ENCODE measurements around the gene CEP152.
"Not testable (repeated sequence)": the region's sequence is repeated elsewhere in the genome, so short reads cannot be mapped to it uniquely, and the experiment has no call there.

Gene CEP152

DNA sequence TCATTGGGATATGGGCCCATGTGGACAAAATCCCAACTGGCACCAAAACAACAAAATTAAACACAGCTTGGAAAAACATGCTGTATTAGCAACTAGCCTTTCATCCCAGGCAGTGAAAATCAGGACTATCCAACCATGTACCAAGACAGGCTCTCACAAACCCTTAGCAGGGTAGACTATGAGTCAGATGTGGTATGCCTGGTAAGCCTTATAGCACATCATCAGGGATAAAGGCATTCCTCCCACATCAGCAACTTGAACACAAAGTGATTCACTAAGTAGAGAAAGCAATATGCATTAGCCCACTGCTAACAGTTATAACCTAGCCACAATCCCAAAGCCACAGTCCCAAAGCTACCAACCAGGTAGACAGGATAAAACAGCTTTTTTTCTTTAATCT, 8.0 kb downstream of the CEP152 start:
- no peak for DNase-seq

DNA sequence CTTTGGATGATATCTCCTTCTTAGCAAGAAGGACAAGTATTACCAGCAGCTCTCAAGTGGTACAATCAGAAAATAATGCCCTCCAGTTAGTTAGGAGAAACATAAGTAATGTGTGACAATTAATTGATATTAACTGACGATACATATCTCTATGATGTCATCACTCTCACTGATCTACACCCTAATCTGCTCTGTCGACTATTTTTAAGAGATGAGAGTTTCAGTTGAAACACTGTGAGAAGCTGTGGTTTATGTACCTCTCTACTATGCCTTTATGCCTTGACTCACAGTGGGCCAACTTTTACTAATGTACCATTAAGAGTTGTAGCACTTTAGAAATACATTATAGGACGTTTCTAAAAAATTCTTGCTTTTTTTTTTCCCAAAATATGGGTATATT, 8.6 kb downstream of the CEP152 start:
- no peak for DNase-seq

DNA sequence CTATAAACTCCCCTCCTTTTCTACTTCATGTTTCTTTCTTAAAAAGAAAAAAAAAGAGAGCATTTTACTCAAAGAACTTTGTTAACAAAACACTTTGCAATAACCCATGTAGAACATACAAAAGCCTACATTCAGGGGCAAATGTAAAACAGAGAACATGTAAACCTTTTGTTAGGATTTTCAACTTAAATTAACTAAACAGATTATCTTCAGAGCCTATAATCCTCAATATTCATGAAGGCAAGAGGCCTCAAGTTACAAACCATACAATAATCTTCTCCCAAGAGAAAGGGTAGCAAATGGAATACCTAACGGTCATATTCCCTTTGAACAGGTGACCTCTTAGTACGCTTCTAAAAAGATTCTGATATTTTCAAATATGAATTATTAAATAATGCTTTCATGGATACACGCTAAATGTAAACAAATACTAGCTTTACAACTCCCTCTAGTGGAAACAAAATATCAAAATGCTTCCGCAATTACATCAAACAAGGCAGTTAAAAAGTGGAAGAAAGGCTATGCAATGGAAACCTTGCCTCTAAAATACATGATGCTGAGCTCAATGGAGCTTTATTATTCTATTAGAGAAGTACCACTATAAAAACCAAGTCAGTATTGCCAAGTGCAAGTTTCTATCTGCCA, 9.9 kb downstream of the CEP152 start:
- peak in 1 of 2 experiments; percentile 14 for DNase-seq

DNA sequence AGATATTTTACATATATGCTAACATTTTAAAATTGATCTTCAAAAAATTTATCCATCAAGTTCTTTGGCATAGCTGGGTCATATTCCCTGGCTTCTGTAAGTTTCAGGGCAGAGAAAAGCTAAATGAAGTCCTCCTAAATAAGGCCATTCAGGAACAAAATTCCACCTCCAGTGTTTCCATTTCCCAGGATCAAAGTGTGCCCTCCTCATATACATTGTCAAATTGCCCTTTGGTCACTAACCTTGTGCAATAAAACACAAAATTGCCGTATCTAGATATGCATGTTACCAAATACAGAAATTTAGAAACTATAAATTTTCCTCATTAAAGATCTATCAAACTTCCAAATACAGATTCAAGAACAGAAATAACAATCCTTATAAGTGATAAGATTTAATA, 10.6 kb downstream of the CEP152 start:
- no peak for DNase-seq

DNA sequence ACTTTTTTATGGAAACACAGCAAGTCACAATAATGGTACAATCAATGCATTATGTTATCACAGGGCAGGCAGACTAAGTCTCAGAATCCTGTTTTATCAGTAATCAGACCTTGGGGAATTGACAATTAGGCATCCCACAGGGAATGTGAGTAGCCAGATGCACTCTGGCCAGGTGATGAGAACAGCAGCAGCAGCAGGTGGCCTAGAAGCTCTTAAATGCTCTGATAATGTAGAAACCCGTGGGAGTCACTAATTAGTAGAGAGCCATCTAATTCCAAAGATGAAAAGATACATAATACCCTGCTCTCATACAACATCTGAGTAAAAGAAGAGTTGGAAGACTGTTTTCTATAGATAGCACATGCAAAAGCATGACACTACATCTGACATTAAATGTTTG, 12.6 kb downstream of the CEP152 start:
- DNase-seq, result no peak

DNA sequence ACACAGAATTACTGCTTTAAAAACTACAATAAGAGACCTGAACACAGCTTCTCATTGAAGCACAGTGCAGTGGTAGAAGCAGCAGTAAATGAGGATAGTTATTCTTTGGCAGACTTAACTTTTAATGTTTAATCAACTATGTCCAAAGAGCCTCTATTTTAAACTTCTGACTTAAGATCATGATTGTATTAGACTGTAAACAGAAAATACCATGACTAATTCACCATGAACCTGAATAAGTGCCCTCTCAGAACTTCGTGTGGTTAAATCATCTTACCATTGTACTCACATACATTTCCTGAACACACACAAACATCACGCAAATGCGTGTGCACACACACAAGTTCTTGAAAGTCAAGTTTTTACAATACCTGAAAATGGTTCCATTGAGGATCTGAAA, 13.9 kb downstream of the CEP152 start:
- no peak for DNase-seq

DNA sequence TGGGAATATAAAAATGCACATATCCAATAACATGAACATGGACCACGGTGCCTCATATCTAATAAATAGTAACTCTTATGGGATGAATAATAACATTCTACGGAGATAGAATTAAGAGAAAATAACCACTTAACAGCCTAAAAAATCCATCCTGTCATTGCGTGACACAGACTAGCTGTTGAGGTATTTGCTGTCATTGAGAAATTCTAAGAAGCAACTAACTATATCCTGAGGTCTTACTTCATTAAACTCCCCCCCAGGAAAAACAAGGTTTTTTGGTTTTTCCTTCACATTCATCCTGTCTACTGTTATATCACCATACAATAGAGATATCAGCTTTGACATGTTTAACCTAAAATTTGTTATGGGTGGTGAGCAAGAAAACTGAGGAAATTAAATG, 14.3 kb downstream of the CEP152 start:
- no peak for DNase-seq

DNA sequence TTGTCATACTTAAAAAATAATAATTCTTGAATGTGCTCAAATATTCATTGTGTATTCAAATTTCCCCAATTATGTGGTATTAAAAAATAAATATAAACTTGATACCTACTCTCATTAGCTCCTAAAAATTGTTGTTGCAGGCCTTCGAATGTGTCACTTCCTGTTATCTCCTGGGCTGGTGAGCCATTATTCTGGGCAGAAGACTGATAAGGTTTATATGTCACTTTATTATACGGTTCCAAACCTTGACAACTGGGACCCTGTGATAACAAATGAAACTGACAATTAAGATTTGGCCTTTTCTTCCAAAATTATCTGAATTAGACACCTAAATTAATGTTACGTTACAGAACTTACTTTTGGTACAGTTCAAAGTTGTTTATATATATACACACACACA, 15.0 kb downstream of the CEP152 start:
- no peak for DNase-seq

DNA sequence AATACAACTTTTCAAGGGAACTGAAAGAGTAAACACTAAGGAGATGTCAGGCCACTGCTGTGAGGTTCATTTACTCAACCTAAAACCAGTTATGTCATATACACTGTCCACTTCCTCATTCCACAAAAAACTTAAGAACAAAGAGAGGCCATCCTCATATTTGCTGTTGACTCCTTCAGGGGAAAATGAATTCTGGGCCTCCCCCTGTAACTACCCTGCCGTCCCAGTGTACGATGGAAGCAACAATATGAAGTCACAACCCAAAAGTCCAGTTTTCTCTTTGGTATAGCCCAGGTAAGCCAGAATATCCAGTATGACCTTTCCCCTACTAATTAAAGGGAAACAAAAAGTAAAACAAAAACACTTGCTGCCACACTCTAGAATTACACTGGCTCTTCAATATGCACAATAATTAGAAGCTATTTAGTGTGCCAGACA, 16.2 kb downstream of the CEP152 start:
- DNase-seq, result no peak

DNA sequence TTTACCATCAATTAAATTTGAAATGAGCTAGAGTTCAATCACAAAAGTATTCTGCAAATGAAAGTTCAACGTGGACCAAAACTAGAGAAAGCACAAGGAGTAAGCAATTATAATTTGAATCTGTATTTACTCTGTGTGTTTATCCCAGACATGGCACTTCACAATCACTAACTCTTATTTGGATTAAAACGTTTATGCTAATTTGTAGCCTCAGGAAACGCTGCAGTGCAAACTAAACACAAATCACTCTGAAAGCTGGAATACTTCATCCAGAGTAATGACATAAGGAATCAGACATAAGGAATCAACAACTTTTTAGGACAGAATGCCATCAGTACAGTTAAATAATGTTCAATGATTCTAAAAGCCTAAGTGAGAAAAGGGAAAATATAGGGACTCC, 18.5 kb downstream of the CEP152 start:
- DNase-seq, result no peak

DNA sequence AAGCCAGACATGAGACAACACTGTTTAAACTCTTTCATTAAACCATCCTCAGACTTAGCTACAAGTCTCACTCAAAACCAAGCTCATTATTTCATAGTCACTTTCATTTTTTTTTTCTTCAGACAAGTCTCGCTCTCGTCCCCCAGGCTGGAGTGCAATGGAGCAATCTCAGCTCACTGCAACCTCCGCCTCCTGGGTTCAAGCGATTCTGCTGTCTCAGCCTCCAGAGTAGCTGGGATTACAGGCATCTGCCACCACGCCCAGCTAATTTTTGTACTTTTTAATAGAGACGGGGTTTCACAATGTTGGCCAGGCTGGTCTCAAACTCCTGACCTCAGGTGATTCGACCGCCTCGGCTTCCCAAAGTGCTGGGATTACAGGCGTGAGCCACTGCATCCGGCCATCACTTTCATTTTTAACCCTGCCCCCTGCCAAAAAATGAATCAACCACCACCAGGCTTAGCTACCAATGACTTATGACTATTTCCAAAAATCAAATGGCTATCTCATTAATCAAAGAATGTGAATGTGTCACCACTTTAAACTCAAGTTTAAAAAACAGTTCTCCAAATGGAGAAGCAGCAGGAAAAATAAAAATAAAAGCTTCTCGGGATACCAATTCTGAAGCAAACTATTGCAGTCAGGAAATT, 20.3 kb downstream of the CEP152 start:
- not testable (repeated sequence) for DNase-seq

DNA sequence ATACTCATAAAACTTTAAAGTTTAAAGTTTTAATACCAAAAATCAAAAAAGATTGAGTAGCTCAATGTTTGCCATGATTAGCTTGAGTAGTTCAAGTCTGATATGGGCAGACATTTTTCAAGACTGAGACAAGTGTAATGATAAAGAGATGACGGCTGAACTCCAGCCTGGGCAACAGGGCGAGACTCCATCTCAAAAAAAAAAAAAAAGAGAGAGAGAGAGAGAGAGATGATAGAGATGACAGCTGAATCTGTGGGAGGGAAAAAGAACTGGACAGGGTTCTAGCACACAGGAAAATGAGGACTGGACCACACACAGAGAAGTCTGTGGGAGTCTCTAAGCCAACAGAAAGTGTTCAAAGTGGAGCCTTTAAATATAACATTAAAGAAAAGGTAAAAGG, 25.2 kb downstream of the CEP152 start:
- DNase-seq, result no peak

DNA sequence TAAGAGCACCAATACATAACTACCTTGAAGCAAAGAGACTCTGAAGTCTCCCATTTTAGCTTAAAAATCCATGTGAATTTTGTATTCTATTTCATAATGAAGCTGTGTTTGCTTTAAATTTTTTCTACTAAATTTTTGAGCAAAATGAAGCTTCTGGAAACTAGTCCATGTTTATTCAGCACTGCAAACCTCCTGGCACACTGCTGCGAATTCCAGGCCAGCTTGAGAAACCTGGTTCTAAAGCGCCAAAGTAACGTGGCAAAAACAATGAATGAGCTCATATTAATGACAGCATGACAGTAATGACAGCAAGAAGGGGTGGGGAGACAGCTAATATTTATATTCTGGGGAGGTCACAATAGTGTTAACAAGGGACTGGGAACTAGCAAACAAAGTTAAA, 25.7 kb downstream of the CEP152 start:
- no peak for DNase-seq

DNA sequence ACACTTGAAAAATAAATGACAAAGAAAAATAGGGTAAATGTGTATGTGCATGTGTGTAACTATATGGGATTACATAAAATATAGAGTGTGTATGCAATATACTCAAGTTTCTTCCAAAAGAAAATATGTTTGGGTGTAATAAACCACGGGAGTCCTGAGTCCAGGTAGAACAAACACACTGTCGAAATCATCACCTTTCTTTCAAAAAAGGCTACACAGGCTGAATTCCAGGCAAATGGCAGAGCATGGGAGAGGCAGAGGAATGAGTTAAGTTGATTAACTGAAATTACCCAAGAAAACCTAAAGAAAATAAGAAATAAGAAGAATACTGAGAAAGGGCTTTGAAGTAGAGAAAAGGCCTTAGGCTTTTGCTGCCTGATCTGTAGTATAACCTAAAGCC, 26.1 kb downstream of the CEP152 start:
- DNase-seq, result no peak

DNA sequence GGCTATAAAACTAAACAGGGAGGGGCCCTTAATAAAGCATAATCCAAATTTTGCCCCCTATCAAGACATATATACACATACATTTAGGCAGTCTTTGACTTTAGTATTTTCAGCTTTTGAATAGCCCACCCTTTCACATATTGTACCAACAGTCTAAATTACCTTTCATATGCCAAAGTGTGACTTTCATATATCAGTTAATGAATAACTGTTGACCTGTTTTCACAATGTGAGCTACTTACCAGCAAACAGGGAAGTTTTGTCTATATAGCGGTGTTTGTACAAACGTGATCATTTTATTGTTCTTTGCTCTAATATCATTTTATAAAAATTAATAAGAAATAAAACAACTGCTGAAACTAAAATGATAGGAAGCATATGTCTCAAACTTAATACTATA, 28.0 kb downstream of the CEP152 start:
- no peak for DNase-seq

DNA sequence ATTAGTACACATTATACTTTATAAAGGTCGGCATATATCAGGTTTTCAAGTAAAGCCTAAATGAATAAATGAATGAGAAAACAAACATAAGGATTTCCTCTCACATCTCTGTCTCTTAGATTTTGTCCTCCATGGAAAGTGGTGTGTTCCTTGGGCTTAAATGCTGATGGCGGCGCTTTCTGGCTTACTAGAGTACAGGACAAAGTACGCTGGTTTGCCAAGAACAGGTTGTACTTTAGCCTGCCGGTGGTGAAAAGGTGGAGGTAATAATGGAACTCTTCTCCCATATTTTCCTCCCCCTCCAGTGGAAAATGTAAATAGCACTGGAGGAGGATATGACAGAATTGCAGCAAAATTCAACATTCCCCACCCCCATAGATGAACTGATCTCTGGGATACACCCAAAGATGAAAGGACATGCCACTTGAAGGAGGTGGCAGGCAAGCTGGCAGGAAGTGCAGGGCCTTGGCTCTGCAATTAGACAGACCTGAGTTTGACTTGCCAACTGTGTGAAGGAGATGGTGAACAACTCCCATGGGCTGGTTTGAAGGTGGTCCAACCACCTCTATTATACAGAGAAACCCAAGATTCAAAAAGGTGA, 29.3 kb downstream of the CEP152 start:
- DNase-seq, result no peak

DNA sequence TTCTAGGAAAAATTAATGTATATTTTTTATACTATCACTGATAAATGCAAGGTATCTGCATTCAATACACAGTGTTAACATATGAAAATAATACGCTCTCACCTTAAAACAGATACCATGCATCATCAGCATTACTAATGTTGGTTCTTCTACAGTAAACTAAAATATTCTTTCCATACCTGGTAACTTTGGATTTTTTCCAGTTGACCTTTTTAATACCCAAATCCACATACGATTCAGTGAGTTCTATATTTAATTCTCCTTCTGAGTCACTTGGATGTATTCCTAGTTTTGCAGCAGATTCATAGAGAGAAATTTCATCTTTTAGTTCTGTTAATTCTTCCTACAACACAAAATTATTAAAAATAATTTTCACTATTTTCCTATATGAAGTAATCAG, 29.9 kb downstream of the CEP152 start:
- DNase-seq, result no peak

DNA sequence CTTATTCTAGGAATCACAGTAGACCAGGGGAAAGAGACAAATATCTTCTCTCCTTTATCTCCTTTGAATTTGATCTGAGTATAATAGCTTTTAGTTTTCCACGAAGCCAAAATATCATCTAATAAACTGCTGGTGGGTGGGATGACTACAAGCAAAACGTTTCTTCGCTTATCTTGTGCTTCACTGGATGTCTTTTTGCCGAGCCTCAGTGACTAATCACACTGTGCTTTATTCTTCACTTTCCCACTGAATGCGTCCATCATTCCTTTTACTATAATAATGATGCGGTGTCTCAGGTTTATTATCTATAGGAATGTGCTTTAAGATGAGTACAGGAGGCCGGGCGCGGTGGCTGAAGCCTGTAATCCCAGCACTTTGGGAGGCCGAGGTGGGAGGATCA, 32.5 kb downstream of the CEP152 start:
- no peak for DNase-seq

DNA sequence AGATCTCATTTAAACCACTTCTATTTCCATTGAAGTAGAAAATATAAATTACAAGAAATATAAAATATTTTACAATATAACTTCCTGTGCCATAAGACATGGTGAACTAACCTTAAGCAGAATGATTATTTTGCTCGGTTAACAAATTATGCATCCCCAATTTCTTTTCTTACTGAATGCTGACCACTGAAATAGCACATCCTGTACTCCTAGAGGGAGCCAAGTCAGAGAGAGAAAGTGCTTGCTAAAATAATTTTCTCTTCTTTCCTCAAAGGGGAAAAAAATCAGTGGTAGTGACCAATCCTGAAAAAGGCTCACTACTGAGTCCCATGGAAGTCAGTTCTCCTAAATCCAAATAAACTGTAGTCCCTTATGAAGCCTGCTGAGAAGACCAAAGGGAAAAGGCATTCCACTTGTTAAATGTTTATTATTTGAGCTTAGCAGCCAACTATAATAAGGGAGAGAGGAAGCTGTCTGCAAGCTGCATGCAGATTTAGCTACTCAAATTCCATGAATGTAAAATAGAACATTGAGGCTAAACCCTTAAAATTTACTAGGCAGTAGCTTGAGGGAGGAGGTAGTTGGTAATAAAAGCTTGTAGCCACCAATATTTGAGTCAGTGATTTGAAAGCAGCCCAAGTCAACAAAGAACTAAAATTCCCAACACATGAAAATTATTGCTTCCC, 33.1 kb downstream of the CEP152 start:
- DNase-seq, result no peak

DNA sequence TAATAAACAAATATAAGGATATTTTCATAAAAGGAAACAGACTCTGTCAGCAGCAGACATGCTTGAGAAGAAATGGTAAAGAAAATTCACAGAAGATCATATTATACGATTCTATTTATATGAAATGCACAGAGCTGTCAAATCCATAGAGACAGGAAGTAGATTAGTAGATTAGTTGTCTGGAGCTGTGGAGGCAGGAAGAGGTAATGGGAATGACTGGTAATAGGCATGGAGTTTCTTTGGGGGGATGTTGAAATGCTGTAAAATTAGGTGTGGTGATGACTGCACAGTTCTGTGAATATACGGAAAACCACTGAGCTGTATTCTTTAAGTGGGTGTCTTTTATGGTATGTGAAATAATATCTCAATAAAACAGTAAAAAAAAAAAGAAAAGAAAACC, 35.3 kb downstream of the CEP152 start:
- no peak for DNase-seq

DNA sequence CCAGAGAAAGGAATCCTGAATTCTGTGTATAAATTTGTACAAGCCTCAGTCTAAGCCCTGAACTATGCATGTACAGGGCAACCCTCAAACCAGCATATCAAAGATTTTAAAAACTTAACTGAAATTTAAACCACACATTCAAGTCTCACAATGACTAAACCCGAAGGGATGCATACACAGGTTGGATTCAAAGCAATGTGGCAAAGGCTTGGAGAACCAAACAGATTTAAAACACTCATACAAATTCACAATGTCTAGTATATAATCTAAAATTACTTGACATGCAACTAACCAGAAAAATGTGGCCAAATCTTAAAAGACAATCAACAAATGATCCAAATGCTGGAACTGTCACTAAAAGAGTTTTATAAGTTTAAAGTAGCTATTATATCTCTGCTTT, 36.4 kb downstream of the CEP152 start:
- no peak for DNase-seq

DNA sequence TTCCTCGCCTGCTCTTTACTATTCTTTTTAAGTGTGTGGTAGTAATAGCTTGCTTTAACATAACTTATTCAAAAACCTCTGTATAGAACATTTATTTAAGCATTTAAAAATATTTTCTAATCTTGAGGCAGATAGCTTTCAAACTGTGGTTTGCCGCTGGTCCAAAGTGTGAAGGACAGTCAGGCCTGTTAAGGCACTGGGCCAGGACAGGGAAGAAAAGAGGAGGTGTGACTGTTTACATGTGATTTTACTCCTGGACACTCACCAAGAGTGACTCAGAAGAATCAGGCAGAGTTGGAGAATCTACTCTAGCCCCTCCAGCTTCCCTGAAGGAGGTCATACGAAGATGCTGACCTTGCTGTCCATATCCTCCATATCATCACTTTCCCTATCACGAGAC, 44.7 kb downstream of the CEP152 start:
- DNase-seq, result no peak

DNA sequence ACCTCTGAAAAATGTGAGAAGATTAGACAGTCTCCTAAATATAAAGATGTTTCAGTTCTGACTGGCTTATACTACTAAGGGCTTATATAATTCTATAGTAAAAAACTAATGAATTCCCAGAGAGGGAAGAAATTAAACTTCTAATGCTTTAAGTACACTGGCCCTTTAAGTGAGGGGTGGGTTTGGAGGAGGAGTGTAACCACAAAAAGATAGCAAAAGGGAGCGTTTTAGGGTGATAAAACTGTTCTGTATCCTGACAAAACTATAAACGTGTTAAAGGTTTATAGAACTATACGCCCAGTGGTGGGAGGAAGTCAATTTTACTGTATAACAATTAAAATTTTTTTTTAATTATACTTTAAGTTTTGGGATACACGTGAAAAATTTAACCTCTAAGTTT, 45.8 kb downstream of the CEP152 start:
- DNase-seq, result no peak
